Posterior cingulate gyrus (tissue), 11 donors: ENCODE results near the gene PGPEP1.
"Not testable (repeated sequence)": the region's sequence is repeated elsewhere in the genome, so short reads cannot be mapped to it uniquely, and the experiment has no call there.

Source experiments
- DNase-seq, 10 donors: peaks; one replicate each; pipeline versions ENCODE4 v3.0.0 to v3.0.0-alpha.2; 2020 to 2021; ENCODE audit warnings: mixed read lengths in 3 of 10
- intact Hi-C: fragments of 100-400 bp; cut with DNase I; formaldehyde crosslinking; loops from one replicate; pipeline ENCODE4 v1.15.1; 2023

The PGPEP1 gene

GRCh38 chr19:18307271-18307681 is 33.1 kb upstream of the PGPEP1 start:
- DNase-seq: peak in 2 of 10 donors; percentile 71 to 84
- intact Hi-C loops: no loop called here

DNA sequence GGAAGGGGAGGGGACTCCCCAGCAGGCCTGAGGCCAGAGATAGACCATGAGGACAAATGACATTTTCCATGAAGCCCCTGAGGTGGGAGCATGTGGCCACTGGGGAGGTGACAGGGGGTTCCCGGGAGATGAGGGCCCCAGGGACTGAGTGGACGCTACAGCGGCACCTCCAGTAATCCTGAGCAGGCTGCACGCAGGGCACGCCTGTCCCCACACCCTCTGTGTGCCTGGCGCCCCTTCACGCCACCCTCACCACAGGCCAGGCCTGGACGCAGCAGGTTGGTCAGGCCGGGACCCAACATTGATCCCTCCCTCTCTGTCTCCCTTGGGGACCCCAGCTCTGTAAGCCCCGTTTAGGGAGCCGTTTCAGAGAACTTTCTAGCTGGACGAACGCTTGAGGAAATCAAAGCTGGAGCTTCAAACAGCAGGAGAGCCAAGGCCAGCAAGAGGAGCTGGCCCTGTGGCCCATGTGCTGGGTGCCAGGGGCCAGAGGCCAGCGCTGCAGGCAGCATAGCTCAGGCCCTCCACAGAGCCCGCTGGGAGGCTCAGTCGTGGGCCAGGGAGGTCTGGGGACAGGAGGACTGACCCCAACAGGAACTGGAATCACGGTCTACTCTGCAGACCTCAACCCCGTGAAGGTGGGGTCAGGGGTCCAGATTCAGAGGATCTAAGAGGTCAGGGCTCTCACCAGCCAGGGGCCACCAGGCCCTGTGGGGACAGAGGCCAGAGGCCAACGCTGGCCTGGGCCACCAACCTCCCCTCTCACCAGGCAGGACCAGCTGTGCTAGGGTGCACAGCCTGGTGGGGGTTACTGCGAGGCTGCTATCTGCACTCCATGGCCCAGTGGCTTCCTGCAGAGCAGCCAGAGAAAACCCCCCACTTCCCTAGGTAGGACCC is 32.1 kb upstream of the PGPEP1 start:
- DNase-seq: peak in 1 of 10 donors; percentile 78
- intact Hi-C loops: no loop called here

DNA sequence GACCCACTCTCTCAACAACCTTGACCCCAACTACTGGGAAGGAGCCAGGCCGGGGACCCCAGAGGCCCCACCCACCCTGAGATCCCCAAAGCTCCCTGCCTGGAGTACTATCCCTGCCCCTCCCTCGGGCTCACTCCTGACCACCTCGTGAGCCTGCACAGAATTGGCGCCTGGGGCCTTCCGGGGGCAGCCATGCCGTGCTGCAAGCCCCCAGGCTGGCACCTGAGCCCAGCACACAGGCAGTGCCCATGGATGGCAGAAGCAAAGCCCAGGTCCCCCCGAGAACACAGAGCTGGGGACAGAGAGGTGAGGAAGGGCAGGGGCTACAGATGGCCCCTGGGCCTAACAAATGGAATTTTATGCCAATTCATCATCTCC is 31.5 kb upstream of the PGPEP1 start:
- intact Hi-C loops: no loop called here
- no peak for DNase-seq

- peak in 1 of 10 donors; percentile 82 for DNase-seq
- intact Hi-C loops: no loop called here
Measured at GRCh38 chr19:18309525-18310064, 30.8 kb upstream of the PGPEP1 start.

DNA sequence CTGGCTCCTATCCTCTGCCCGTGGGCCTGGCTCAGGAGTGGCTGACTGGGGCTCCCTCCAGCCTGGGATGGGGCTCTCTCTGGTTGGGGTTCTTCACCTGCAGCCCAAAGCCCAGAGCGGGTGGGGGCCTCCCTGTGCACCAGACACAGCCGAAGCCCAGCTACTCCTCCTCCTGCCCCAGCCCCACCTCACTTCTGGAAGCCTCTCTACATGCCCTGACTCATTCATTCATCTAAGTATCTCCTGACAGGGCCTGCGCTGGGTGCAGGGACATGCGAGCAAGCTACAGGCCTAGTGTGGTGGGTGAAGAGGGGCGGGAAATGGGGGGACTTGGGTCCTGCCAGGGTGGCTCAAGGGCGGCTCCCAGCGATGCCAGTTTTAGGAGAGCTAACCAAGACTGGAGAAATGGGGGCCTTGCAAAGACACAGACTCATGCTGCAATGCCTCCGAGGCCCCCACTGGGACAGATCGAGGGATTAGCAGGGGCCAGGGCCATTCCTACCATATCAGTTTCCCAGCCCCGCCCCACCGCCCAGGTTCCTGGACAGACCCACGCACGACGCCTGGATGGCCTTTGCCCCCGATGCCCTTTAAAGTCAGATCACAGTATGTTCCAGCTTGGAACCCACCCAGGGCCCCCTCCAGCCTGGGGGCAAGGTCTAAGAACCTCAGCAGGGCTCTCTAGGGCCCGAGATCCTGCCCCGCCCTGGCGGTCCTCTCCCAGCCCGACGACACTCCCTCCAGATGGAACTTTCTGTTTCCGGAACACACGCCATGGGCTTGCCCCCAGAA is 30.1 kb upstream of the PGPEP1 start:
- peak in 1 of 10 donors; percentile 78 for DNase-seq
- intact Hi-C loops: no loop called here

DNA sequence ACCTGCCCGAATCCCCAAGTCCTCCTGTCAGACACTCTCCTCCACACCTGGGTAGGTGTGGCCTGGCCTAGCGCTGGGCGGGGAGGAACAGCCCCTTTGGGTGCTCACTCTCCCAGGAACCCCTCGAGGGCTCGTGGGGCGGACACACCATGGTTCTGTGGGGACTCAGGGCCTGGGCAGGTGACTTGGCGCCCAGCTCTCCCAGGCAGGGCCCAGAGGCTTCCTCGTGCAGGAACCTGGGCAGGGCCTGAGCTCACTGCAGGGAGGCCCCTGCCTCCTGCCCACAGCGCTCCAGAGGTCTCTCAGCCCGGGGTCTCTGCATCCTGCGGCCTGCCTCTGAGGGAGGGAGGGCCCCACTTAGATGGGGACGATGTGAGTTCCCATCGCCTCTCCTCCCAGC is 29.4 kb upstream of the PGPEP1 start:
- intact Hi-C loops: no loop called here
- no peak for DNase-seq

- DNase-seq: peak in 1 of 10 donors; percentile 79
- intact Hi-C loops: no loop called here
Measured at GRCh38 chr19:18311502-18312091, 28.8 kb upstream of the PGPEP1 start.

DNA sequence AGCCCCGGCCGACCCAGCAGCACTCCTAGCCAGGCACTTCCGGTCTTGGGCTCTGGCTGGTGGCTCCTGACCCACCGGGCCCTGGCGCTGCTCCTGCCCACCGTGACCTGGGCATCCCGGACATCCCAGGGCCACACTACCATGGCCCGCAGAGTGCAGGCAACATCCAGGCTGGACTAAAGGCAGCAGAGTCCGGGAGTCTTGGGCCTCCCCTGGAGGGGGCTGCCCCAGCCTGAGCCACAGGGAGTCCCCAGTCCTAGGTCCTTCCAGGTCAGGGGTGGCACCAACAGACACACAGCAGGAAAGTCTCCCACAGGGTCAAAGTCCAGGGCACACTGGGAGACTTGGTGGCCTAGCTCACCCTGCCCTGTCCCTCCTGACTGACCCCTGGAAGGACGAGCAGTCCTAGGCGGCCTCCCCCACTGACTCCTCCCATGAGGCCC is 28.3 kb upstream of the PGPEP1 start:
- DNase-seq: peak in 1 of 10 donors; percentile 79
- intact Hi-C loops: no loop called here

GRCh38 chr19:18313398-18313797 is 27.0 kb upstream of the PGPEP1 start:
- intact Hi-C loops: no loop called here
- no peak for DNase-seq

GRCh38 chr19:18317961-18318800 is 22.2 kb upstream of the PGPEP1 start:
- no peak for DNase-seq
- intact Hi-C loops: no loop called here

DNA sequence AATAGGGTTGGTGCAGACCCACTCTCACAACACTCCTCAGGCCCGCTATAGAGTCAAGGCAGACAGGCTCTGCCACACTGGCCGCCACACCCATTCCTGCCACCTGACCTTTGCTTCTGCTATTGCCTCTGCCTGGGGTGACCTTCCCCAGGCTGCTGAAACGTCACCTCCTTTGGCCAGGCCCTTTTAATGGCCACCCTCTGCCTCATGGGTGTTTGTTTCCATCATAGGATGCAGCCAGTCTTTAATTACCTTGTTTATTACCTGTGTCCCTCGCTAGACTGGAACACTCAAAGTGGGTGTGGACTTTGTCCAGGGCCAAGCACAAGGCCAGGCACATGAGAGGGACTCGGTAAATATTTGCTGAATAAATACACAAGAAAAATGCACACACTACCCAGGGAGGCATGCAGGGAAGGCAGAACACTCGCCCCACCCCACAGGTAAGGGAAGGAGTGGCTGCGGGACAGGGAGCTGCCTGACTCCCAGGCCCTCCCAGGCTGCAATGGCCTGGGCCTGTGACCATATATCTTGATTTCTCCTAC is 20.7 kb upstream of the PGPEP1 start:
- DNase-seq: no peak
- intact Hi-C loops: no loop called here

DNA sequence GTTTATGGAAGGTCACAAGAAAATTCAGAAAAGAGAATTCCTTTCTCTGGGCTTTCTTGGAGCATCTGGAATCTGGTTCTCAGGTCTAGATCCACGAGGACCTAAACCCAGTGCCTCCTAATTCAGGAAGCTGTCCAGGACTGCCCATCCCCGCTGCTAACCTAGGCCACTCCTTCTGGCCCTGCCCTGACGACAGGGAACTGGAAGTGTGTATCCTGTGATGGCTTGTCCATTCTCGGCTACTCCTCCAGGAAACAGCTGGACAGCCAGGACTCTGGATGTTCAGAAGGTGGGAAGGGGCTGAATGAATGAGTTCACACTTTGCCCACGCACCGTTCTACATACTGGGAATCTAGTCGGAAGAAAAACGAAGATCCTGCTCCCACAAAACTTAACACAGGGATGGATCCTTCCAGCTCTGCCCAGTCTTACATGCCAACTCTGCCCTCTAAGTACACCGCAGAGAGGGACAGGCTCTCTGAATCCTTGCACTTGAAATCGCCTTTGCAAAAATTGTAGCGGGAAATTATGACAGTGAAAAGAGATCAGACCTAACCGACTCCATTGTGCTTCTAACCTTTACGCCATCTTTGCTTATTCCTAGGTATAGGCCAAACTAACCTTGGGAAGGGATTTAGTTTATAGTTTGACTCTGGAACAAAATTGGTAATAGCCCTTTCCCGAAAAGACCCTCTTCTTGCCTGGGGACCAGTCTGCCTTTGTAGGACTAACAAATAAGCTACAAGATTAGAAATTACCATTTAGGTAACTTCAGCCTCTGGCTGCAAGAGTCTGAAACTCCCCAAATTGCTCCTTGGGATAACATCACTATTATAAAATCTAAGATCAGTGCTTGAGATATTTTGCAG is 19.3 kb upstream of the PGPEP1 start:
- no peak for DNase-seq
- intact Hi-C loops: no loop called here

GRCh38 chr19:18321734-18322102 is 18.7 kb upstream of the PGPEP1 start:
- intact Hi-C loops: loop anchor here (2.0 kb wide), 1 partner anchor 41 kb away; the partner anchor contains the start of gene JUND
- no peak for DNase-seq

DNA sequence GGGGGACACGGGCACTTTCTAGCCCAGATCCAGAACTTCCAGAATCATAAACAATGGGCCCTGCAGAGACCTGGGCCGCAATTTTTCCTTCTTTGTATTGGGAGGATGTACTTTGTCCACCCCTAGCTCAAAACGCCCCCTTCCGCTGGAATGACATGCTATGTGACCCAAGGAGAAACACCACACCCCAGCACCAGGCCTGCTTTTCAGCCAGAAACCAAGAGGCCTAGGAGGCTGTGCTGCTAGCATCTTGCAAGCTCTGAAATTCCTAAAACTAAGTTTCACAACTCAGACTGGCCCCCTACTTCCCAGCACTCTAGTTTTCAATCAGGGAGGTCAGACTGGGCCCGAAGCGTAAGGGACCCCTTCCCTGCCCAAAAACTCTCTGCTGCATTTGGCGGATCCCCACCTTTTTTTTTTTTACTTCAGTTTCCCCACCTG is 18.1 kb upstream of the PGPEP1 start:
- no peak for DNase-seq

GRCh38 chr19:18322759-18323460 is 17.5 kb upstream of the PGPEP1 start, which contains the start of gene LSM4:
Gene LSM4 (minus strand): TSS chr19:18323076. CDS start chr19:18323020, 56 bp downstream.
- peak; percentile 97 to 100 (median 98) for DNase-seq
- intact Hi-C loops: loop anchor here (2.0 kb wide), 1 partner anchor 42 kb away; the partner anchor contains the start of gene JUND

More for the DNA sequence above, 18.1 kb upstream of the PGPEP1 start:
- intact Hi-C loops: loop anchor here (2.0 kb wide), 1 partner anchor 42 kb away; the partner anchor contains the start of gene JUND

DNA sequence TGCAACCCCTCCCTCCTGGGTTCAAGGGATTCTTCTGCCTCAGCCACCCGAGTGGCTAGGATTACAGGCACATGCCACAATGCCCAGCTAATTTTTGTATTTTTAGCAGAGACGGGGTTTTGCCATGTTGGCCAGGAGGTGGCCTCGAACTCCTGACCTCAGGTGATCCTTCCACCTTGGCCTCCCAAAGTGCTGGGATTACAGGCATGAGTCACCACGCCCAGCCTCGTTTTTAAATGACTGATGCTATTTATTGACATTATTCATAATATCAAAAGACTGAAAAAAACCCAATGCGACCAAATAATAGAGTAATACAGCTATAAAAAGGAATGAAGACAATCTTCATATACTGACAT is 16.0 kb upstream of the PGPEP1 start:
- intact Hi-C loops, DNase-seq: not testable (repeated sequence)

GRCh38 chr19:18326772-18327171 is 13.6 kb upstream of the PGPEP1 start:
- no peak for DNase-seq
- intact Hi-C loops: loop anchor here (5.0 kb wide), 2 partner anchors 119 to 134 kb away; partner anchors contain the start of gene MPV17L2
